ENCODE data around the gene TMEM63B.

DNA sequence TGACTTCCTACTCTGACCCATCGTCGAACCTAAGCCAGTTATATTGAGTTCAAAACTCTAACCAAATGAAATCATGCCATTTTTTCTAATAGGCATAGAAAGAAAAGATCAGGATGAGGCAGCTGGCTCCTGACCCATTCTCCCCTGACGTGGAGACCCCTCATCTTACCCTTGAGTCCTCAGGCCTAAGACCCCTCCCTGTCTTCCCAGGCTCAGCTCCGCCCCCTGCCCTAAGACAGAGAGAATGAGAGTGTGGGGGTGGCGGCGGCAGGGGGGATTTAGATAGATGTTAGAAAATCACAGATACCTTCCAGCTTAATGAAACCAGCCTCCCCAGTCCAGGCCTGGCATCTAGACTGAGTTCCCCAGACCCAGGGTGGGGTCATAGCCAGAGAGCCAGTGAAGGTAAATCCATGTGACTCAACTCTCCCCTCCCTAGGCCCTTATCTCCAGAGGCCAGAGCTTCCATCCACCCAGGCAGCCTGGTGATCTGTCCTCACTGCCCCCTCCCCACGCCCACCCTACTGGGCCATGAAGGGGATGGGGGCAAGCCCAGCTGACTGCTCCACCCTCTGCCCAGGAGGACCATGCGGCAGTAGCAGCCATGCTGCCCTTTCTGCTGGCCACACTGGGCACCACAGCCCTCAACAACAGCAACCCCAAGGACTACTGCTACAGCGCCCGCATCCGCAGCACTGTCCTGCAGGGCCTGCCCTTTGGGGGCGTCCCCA is 6.8 kb downstream of the TMEM63B start:
- TF ChIP-seq EZH2 (IDR thresholded peaks at IDR 0.05) (no peak), FOXP2 (optimal IDR thresholded peaks at IDR 0.05; ENCODE audit: control extremely low read depth, extremely low read length, insufficient read depth) (no peak), POLR2AphosphoS5 (IDR thresholded peaks at IDR 0.05; ENCODE audit: borderline replicate concordance, low read depth, low read length) (no peak)
